Islet of Langerhans (tissue), 1 donor: Measurements from ENCODE around the gene ARPC2.
"Not testable (repeated sequence)": the region's sequence is repeated elsewhere in the genome, so short reads cannot be mapped to it uniquely, and the experiment has no call there.

Source experiments
- FAIRE-seq: peaks from one replicate; lab custom pipeline; 2011; peaks lifted over from hg19 to GRCh38; lab: Jason Lieb, UNC

The ARPC2 gene

DNA sequence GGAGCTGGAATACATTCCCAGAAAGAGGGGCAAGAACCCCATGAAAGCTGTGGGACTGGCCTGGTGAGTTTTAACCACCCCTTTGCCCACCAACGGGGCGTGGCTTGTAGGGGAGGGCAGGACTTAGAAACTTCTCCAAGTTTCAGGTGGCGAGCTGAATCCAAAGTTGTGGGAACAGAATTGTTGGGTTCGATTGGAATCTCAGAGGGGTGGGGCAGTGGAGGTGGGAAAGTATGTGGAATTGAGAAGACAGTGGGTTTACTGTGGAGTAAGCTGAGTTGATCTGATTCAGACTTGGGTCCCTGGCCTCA is 54.5 kb downstream of the ARPC2 start:
- FAIRE-seq: no peak

DNA sequence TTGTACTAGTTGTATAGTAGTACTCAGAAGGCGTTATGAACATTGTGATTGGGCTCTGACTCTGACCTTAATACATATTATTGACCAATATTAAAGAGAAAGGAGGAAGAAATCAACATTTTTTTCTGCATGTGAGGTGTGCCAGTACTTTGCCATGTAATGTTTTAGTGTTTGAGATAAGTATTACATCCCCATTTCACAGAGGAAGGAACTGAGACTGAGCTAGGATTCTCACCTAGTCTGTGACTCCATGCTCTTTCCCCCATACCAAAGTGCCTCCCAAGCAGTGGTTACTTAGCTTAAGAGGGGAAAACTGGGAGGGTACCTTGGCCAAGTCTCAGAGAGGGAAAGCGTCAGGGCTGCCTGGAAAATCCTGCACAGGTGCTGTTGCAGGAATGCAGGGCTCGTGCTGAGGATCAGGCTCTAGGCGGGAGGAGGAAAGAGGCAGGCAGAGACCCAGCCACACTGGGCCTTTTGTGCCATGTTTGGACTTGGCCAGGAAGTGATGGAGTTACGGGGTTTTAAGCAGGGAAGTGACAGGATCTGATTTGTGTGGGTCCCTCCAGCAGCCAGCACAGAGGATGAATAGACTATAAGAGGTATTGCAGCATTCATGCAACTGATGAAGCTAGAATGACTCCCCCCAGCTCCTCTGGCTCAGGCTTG is 55.0 kb downstream of the ARPC2 start:
- no peak for FAIRE-seq

DNA sequence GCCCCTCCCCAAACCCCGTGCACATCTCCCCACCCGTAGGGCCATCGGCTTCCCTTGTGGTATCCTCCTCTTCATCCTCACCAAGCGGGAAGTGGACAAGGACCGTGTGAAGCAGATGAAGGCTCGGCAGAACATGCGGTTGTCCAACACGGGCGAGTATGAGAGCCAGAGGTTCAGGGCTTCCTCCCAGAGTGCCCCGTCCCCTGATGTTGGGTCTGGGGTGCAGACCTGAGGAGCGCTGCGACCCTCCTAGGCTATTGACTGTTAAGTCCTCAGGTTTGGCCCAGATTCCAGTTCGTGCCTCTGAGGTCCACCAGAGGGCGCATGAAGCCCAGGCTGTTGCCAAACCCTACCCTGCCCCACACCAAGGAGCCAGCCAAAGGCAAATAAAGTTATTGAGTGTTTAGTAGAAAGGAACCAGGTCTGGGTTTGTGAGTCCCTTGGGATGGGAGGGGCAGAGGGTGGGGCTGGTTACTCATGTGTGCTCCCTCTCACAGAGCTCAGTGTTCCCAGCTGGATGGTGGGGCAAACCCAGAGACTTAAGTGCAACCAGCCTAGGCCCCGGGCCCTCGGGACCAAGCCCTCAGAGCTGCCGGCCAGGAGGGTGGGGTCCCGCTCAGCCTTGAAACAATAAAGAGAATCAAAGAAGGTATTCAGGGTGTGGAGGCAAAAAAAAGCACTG is 55.7 kb downstream of the ARPC2 start:
- FAIRE-seq: no peak

DNA sequence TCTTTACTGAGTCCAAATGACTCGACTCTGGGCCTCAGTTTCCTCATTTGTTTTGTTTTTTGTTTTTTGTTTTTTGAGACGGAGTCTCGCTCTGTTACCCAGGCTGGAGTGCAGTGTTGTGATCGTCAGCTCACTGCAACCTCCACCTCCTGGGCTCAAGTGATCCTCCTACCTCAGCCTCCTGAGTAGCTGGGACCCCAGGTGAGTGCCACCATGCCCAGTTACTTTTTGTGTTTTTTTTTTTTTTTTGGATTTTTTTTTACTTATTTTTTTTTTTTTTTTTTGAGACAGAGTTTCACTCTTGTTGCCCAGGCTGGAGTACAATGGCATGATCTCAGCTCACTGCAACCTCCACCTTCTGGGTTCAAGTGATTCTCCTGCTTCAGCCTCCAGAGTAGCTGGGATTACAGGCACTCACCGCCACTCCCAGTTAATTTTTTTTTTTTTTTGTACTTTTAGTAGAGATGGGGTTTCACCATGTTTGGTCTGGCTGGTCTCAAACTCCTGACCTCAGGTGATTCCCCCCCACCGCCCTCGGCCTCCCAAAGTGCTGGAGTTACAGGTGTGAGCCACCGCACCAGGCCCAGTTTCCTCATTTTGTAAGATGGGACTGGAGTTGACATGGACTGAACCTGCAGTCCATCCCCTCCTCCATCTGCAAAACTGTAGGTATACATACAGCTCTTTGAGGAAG is 56.4 kb downstream of the ARPC2 start:
- not testable (repeated sequence) for FAIRE-seq

DNA sequence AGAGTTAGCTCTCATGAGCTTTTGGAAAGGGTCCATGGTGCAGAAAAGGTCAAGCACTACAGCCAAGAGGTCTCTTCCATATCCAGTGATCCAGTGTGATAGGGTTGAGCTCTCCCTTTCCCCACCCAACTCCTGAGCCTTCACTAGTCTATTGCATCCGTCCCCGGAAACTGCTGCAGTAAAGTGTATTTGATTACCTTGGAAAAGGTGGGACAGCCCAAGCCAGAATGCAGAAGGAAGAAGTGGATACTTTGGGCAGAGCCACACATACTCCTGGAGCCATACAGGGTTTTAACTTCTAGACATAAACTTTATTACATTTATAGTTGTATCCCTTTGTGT is 56.9 kb downstream of the ARPC2 start:
- FAIRE-seq: no peak

DNA sequence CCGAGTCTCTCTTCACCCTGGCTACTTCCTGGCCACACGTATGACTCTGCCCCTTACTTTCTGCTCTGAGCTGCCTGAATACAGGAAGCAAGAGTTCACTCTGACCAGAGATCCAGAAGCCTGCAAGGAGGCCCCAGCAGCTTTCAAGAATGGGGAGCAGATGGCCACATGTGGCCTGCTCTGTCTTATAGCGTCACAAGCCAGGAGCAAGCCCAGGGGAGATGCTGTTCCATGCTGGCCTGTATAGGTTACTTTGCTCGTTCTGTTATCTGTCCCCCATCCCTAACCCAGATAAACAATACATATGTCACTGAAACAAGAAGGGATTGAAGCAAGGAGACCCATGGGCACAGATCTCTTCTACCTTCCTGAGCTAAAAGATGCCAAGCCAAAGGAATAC is 57.6 kb downstream of the ARPC2 start:
- FAIRE-seq: no peak

DNA sequence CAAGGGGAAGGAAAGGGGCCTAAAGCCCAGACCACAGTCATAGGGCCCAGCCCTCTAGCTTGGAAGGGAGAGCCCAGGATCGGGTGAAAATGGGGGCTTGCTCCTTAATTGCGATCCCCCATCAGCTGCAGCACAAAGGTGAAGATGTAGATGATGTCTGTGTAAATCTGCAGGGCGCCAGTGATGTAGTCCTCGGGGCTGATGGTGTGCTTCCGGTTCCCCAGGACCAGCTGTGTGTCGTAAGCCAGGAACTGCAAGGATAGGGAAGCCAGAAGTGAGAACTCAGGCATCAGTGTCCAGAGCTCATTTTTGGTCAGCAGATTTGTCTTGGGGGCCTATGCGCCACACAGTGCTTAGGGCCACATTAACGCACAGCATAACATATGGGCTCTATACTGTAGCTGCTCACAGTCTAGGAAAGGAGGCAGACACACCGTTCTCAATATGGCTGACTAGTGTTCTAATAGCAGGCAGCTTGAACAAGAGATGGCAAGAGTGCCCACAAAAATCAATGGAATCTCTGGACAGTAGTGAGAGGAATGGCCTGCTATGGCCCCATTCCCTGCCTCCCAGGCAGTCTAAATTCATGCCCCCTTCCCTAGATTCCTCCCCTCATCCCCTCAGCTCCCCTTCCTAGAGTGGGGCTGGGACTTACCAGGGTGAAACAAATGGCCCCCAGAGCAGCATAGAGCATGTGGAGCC is 58.5 kb downstream of the ARPC2 start:
- no peak for FAIRE-seq

DNA sequence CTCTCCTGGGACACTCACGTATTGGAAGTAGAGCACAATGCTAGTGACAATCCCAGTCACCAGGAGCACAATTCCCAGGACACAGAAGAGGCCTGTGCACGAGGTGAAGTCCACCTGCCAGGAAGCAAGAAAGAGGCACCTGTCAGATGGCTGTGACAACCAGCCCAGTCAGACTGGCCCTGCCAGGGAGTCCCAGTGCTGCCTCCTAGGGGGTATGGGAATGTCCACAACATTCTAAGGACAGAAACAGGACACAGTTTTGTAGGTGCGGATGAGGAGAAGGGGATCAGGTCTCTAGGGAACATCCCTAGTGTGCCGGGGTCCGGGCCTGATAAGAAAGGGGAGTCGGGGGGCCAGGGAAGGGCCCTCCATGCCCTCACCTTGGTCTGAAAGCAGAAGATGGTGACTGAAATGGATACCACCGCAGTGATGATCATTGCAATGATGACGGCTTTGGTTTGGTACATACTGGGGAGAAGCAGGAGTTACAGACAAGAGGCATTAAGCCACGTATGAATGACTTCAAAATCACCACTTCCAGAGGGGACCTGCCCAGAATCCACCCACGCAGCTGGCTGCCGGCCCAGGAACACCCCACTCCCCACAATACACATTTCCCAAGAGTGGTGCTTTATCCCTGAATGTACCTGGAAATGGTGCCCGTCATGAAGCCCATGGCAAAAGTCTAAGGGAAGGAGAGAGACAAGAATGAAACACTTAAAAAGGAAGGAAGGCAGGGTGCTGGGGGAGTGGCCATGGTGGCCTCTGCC is 60.2 kb downstream of the ARPC2 start:
- FAIRE-seq: no peak

DNA sequence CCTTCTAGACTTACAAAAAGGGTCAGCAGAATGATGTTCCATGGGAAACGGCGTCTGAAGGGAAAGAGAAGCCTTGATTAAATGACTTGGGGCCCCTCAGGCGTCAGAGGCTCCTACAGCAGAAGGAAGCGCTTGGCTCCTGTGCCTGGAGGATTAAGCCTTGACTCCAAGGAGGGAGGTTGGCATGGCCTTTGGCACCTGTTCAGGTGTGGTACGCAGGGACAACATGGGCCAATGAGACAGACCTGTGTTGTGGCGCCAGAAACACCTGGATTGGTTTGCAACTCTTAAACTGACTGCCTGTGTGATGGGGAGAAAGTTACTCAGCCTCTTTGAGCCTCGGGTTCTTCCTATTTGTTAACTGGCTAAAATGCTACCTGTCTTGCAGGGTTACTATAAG is 60.9 kb downstream of the ARPC2 start:
- no peak for FAIRE-seq

DNA sequence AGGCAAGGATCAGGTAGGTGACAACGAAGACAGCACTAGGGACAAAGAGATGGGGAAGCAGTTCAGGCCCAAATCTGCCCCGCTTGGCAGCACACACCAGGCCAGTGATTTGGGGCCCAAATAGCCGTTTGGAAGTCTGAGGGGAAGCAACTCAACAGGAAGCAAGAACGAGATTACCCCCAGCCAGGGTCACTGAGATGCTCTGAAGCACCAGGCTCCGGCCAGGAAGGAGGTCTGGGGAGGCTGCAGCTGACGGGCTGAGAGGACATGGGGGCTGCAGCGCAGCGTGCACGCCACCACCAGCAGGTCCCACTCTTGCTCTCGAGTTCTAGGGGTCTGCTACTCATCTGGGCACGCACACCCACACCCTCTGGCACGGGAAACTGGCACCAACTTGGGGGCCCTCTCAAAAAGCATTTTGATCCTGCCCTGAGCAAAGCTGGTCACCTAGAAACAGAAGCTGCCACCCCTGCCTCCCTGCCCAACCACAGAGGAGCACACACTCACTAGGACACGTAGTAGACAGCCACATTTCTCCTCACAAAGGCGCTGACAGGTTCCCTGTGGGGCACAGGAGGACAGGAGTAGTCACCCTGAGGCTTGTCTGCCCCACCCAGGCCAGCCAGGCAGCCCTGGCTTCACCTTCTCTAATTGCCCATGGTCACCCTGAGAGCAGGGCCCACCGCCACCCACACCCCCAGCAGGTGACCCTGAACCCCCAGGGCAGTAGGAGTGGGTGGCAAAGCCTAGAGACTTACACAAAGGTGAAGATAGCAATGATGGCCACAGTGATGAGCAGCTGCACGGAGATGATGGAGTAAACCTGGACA is 61.8 kb downstream of the ARPC2 start:
- FAIRE-seq: no peak

DNA sequence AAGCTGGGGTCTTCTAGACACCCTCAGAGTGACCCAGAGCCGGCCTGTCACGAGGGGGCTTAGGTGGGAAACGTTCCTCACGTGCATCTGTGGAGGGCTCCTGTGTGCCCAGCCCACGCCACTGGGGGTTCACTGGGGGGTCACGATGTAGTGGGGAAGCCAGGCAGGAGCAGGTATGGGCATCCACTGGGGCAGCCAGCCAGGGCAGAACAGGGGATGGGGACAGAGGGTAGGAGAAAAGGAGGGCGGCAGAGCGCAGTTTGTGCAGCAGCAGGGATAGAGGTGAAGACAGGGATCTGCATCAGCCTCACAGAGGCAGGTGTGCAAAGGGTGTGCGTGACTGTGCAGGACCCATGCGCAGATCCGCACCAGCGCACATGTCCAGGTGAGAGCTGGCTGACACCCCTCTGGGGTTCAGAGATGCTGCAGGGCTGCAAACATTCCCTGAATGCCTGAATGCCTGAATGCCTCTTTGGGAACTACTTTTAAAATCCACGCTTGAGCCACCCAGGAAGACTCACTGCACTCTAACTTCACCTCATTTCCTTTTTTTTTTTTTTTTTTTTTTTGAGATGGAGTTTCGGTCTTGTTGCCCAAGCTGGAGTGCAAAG is 63.4 kb downstream of the ARPC2 start:
- no peak for FAIRE-seq

DNA sequence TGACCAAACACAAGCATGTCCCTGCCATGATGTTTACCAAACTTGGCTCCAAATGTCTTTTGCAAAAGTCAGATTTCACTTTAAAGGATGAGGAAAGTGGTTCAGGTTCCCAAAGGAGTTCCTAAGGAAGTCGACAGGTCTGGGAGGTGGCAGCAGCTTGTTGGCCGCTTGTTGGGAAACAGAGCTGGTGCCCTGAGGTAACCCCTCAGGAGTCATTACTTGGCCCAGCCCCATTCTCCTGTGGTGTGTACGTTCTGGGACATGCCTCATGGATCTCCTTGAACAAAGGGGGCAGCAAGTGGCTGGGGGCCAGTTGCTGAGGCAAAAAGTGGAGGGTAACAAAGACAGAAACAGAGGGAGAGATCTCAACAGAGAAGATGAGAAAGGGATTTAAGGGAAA is 64.5 kb downstream of the ARPC2 start:
- FAIRE-seq: no peak

DNA sequence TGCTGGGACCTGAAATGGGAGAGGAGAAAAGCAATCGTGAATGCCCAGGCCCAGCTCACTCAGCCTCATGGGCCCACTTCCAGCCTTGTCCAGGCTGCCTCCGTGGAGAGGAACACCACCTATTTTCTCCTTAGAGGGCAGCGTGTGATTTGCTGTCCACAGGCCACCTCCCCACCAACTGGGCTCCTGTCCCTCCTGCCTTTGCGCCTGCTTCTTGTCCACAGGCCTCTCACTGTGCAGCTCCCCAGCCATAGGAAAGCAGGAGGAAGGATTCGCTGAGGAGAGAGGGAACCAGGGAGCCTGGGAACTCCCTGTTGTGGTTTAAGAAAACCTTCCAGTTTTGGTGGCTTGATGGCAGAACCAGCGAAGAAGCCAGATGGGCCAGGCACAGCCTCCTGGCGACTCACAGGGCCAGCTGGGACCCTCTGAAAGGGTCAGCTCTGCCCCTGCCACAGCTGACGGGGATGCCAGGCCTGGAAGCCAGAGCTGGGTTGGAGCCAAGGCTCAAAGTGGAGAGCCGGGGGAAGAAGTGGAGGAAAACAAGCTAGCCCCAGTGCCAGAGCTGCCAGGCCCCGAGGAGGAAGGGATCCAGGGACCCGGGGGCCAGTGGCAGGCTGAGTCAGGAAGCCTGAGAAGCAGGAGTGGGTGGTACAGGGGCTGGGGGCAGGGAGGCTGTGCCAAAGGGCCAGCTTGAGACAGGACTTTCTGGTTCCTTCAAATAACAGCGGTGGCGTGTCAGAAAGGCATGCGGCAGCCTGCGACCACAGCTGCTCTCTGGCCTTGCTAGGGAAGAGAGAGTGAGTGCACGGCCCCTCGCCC is 65.4 kb downstream of the ARPC2 start:
- FAIRE-seq: no peak

DNA sequence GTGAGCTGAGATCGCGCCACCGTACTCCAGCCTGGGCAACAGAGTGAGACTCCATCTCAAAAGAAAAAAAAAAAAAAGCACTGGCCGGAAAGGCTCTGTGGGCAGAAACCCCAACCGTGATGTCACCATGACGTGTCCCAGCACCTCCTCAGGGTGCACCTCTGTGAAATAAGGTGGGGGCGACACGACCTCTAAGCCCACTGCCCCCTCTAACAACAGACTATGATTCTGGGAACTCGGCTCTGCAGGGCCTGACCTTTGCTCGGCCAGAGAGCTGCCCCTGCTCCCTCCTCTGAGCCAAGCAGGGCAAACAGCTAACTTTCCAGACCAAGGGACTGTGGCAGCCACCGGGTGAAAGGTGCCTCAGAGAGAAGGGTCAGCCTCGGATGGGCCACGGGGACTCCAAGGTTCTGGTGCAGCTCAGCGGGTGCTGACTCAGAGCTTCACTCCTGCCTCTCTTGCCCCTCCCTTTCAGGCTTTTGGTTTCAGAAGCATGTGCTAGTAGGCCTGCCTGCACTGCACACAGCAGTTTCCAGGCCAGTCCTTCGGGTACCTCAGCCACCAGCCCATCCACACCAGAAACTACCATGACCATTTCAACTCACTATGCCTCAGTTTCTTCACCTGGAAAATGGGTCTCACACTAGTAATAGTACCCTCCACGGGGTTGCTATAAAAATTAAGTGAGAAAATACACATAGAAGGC is 67.3 kb downstream of the ARPC2 start:
- no peak for FAIRE-seq

DNA sequence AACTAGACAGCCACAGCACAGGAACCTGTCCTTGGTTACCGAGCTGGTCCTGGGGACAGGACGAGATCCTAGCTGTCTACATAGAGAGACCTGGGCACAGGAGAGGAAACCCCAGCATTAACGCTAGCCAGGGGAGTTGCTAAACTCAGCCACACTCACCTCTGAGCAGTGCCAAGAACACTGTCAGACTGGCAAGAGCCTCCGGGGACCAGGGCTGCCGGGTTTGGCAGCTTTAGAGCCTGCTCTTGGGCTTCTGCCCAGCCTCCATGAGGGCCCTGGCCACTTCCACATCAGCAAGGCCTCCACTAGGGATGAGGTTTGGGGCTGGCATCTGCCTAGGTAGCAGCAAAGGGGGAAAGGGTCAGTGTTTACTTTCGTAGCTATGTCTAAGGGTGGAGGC is 68.6 kb downstream of the ARPC2 start:
- no peak for FAIRE-seq

DNA sequence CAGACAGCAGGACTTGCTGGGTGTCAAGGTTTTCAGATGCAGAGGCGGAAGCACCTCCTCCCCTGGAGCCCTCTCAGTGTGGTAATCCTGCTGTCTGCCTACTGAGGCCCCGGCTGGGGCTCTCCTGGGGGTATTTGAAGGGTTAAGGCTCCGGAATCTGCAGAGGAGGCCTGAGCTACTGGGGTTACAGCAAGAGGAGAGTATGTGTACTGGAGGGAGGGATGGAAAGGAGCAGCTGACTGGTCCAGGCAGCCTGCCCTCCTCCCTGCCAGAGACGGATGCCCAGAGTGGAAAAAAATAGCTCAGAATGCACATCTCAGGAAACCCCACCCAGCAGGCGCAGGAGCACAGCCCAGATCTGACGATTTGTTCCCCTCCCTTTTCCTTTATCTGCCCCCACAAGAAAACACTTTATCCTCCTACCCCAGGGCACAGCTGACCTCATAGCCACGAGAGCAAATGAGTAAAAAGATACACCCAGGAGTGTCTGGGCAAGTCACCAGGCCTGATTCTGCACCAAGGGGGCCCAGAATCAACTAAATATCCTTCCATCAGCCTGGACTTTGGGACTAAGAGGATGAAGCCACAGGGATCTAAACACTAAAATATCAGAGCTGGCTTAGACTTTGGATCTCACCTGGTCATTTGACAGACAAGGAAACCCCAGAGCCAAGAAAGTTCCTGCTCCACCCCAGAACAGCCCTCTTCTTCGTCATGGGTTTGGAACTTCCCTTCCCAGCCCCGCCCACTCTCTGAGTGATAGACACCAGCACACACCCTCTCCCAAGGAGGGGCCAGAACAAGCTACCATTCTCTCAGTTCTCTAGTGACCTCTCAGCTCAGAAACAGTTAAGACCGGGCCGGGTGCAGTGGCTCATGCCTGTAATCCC is 69.8 kb downstream of the ARPC2 start:
- FAIRE-seq: no peak

DNA sequence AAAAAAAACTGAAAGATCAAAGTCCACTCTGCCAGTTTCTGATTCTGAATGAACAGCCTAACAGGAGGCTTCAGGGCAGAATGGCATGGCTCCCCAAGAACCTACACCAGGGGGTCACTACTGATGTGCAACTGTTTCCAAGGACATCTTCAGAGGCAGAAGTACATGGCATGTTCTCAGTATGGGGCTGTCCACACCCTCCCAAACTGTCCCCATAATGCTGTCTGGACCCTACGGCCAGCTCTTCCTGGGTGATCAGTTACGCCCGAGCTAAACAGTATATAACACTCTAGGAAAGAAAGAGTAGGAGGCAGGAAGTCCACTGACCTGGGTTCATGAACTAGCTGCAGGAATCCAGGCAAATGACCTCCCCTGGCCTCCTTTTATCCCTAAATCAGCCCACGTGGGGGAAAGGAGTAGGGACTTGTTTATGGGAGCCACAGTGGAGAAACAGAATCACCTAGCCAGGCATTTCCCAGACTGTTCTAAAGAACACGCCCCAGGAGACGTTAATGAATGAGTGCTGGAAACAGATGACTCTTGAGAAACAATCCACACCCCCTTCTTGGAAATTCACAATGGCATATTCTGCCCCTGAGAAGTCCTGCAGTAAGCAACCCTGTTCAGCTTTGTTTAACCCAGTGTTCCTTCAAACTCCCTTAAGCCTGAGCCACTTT is 72.8 kb downstream of the ARPC2 start:
- no peak for FAIRE-seq
